DOHH2 (cell line): ENCODE data around the gene FHOD1.

Experiments
- CTCF ChIP-seq: fragments of 200-600 bp; sonication (generic); IDR thresholded peaks from one replicate; pipeline ENCODE4 v1.5.1; 2014; ENCODE audit warnings: antibody characterized with exemption, mild to moderate bottlenecking, low read depth, low read length; ENCODE audit not compliant: poor library complexity, severe bottlenecking
- EZH2phosphoT487 ChIP-seq: fragments of 200-600 bp; sonication (generic); IDR thresholded peaks from 2 replicates; pipeline ENCODE4 v1.6.1; 2017; ENCODE audit warnings: borderline replicate concordance, mild to moderate bottlenecking, antibody characterized with exemption, low read length, moderate library complexity, mixed read lengths

GRCh38 chr16:67213197-67214019, 33.9 kb downstream of the FHOD1 start:
- TF ChIP-seq CTCF (no peak), EZH2phosphoT487 (no peak)
